Esophagus muscularis mucosa (tissue), 4 donors: ENCODE data around the gene PHOX2A. TPM values are rescaled to one million over a fixed set of nuclear protein-coding genes. Genes with fewer than 3 reads are reported as not detected.
"Not testable (repeated sequence)": the region's sequence is repeated elsewhere in the genome, so short reads cannot be mapped to it uniquely, and the experiment has no call there.

Experiments used
- DNase-seq: peaks from one replicate; pipeline ENCODE4 v3.0.0-alpha.2; 2017; ENCODE audit errors: extremely low spot score
- H3K27ac ChIP-seq, 4 donors: fragments of 200-600 bp; sonication (generic); replicated peaks in 1 of 4; 1 replicate in 3 of 4; 2 replicates in 1 of 4; pipeline ENCODE4 v1.5.1; 2016 to 2019; ENCODE audit warnings: mild to moderate bottlenecking in 1 of 4
- H3K27me3 ChIP-seq, 4 donors: fragments of 200-600 bp; sonication (generic); one replicate each; pipeline versions ENCODE4 v1.5.1 to v1.6.0; 2016 to 2019
- H3K36me3 ChIP-seq, 4 donors: fragments of 200-600 bp; sonication (generic); one replicate each; pipeline ENCODE4 v1.5.1; 2016 to 2019
- H3K4me1 ChIP-seq, 4 donors: fragments of 200-600 bp; sonication (generic); one replicate each; pipeline ENCODE4 v1.5.1; 2016 to 2019
- H3K4me3 ChIP-seq, 4 donors: fragments of 200-600 bp; sonication (generic); 1 replicate in 2 of 4; 2 replicates in 2 of 4; pipeline ENCODE4 v1.5.1; 2016 to 2019; ENCODE audit warnings: mild to moderate bottlenecking in 4 of 4, moderate library complexity in 1 of 4
- H3K9me3 ChIP-seq, 4 donors: fragments of 200-600 bp; sonication (generic); 1 replicate in 3 of 4; 2 replicates in 1 of 4; pipeline ENCODE4 v1.5.1; 2016 to 2019
- CTCF ChIP-seq, 3 experiments: fragments of 200-600 bp in 2 of 3; fragments of 450-650 bp in 1 of 3; sonication (generic) in 2 of 3; IDR thresholded peaks; one replicate each; pipeline ENCODE4 v1.5.1; 2017 to 2019; ENCODE audit warnings: antibody characterized with exemption in 3 of 3, mild to moderate bottlenecking in 2 of 3, moderate library complexity in 1 of 3
- EP300 ChIP-seq: sonication (generic); formaldehyde crosslinking; IDR thresholded peaks from one replicate; pipeline ENCODE4 v1.6.1; 2017; ENCODE audit warnings: antibody characterized with exemption
- POLR2A ChIP-seq: fragments of 450-650 bp; IDR thresholded peaks from one replicate; pipeline ENCODE4 v1.6.1; 2017; ENCODE audit warnings: antibody characterized with exemption, moderate library complexity, mild to moderate bottlenecking, low read depth
- POLR2AphosphoS5 ChIP-seq, 2 donors: sonication (generic); formaldehyde crosslinking; IDR thresholded peaks; one replicate each; pipeline ENCODE4 v1.6.1; 2017; ENCODE audit warnings: antibody characterized with exemption in 2 of 2
- WGBS: methylation state at CpG from one replicate; pipeline ENCODE4 v1.1.5; 2018; 5-methylcytosine and 5-hydroxymethylcytosine counted together
- intact Hi-C: fragments of 100-400 bp; cut with DNase I; formaldehyde crosslinking; loops from one replicate; pipeline ENCODE4 v1.15.1; 2023
- total RNA-seq, 4 donors: library from RNA; depleted of rRNA; stranded (reverse); fragments of >200 nt; gene quantifications; one replicate each; pipeline versions ENCODE4 v1.1.0 to v1.2.1, GENCODE V29; 2016

Gene PHOX2A
- total RNA-seq, 4 donors from 2014 or later, result 1.2 to 1.3 (median 1.3) TPM

DNA sequence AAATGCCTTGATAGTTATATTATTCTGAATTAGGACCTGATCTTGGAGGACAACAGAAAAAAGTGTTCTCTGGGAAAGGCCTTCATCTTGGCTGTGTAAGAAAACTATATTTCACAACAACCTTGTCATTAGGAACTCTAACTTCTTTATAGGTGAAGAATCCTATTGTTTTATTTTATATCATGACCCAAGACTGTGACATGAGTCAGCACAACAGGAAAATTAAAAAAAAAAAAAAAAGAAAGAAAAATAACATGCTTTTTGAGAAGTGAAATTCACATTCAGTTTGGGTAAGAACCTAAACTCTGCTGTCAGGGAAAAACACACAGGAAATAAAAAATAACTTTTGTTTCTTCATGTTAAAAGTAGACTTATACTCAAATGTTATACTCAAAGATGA, 39.1 kb downstream of the PHOX2A start:
- Histone ChIP-seq H3K27ac (no peak overlapping the region), H3K4me1 (no peaks in the 10 kb centered on the region), H3K4me3 (no peak overlapping the region), H3K27me3 (peaks cover 0 to 7% (median 0%) of the 10 kb centered on the region in 4 donors), H3K9me3 (peaks cover 0 to 9% (median 3%) of the 10 kb centered on the region in 4 donors), H3K36me3 (no peaks in the 10 kb centered on the region)
- DNase-seq, result no peak
- intact Hi-C loops, result no loop called here
- no peak for TF ChIP-seq POLR2A
- no peak for TF ChIP-seq CTCF (IDR thresholded peaks at IDR 0.05)
- TF ChIP-seq POLR2AphosphoS5 (IDR thresholded peaks at IDR 0.05), result no peak
- no peak for TF ChIP-seq EP300

DNA sequence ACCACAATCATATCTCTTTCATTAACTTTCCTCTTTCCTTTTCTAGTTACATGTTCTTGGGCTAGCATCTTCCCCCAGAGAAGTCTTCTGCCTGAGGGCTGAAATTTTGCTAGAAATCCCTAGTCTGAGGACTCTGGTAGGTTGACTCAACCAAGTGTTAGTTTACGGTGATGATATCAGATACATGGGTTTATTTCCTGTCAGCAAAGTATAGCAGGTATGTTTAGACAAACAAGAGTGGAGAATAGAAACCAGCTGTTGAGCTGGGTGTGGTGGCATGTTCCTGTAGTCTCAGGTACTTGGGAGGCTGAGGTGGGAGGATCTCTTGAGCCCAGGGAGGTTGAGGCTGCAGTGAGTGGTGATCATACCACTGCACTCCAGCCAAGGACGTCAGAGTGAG, 40.8 kb downstream of the PHOX2A start:
- intact Hi-C loops, result no loop called here
- H3K9me3 ChIP-seq, result no peaks in the 10 kb centered on the region
- H3K27me3 ChIP-seq, result peaks cover 0 to under 1% (median 0%) of the 10 kb centered on the region in 4 donors
- H3K4me1 ChIP-seq, result no peaks in the 10 kb centered on the region
- WGBS, result 87% methylated on average over 2 of the region's 2 CpGs
- no peaks in the 10 kb centered on the region for H3K36me3 ChIP-seq
- no peak for TF ChIP-seq POLR2A
- no peak for TF ChIP-seq CTCF (IDR thresholded peaks at IDR 0.05)
- TF ChIP-seq POLR2AphosphoS5 (IDR thresholded peaks at IDR 0.05), result no peak
- no peak for TF ChIP-seq EP300
- no peak overlapping the region for H3K4me3 ChIP-seq
- DNase-seq, result peak; percentile 7
- H3K27ac ChIP-seq, result no peak overlapping the region

GRCh38 chr11:72202571-72202970, 41.4 kb downstream of the PHOX2A start:
- 92% methylated on average over 6 of the region's 6 CpGs for WGBS
- Histone ChIP-seq H3K27me3 (no peaks in the 10 kb centered on the region), H3K27ac (no peak overlapping the region), H3K4me1 (no peaks in the 10 kb centered on the region), H3K4me3 (no peak overlapping the region), H3K9me3 (no peaks in the 10 kb centered on the region), H3K36me3 (no peaks in the 10 kb centered on the region)
- intact Hi-C loops, result no loop called here
- TF ChIP-seq POLR2AphosphoS5 (IDR thresholded peaks at IDR 0.05) (no peak), EP300 (no peak), CTCF (IDR thresholded peaks at IDR 0.05) (no peak), POLR2A (no peak)
- DNase-seq, result peak; percentile 39

DNA sequence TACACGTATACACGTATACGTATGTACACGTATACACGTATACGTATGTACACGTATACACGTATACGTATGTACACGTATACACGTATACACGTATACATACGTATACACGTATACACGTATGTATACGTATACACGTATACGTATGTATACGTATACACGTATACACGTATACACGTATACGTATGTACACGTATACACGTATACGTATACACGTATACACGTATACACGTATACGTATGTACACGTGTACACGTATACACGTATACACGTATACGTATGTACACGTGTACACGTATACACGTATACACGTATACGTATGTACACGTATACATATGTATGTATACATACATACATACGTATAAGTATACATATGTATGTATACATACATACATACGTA, 42.5 kb downstream of the PHOX2A start:
- H3K4me3 ChIP-seq, intact Hi-C loops, H3K27ac ChIP-seq, H3K4me1 ChIP-seq, DNase-seq, H3K36me3 ChIP-seq, H3K9me3 ChIP-seq, H3K27me3 ChIP-seq: not testable (repeated sequence)
- WGBS, result 89% methylated on average over 39 of the region's 43 CpGs

DNA sequence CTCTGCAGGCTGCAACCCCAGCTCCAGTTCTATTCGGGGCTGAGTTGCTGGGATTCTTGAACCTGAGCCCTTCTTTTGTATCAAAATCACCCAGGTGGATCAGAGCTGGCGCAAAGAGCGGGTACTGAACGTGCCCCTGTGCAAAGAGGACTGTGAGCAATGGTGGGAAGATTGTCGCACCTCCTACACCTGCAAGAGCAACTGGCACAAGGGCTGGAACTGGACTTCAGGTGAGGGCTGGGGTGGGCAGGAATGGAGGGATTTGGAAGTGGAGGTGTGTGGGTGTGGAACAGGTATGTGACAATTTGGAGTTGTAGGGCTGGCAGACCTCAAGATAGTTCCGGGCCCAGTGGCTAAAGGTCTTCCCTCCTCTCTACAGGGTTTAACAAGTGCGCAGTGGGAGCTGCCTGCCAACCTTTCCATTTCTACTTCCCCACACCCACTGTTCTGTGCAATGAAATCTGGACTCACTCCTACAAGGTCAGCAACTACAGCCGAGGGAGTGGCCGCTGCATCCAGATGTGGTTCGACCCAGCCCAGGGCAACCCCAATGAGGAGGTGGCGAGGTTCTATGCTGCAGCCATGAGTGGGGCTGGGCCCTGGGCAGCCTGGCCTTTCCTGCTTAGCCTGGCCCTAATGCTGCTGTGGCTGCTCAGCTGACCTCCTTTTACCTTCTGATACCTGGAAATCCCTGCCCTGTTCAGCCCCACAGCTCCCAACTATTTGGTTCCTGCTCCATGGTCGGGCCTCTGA, 48.3 kb downstream of the PHOX2A start:
- 87% methylated on average over 12 of the region's 12 CpGs for WGBS
- no peaks in the 10 kb centered on the region for H3K4me1 ChIP-seq
- no peaks in the 10 kb centered on the region for H3K27me3 ChIP-seq
- no peaks in the 10 kb centered on the region for H3K9me3 ChIP-seq
- H3K27ac ChIP-seq, result no peak overlapping the region
- intact Hi-C loops, result no loop called here
- TF ChIP-seq CTCF (IDR thresholded peaks at IDR 0.05), result no peak
- no peak for TF ChIP-seq EP300
- no peak for TF ChIP-seq POLR2AphosphoS5 (IDR thresholded peaks at IDR 0.05)
- TF ChIP-seq POLR2A, result no peak
- peak; percentile 87 for DNase-seq
- no peaks in the 10 kb centered on the region for H3K36me3 ChIP-seq
- no peak overlapping the region for H3K4me3 ChIP-seq
